Stomach (tissue), 9 donors: ENCODE data around the gene CAPG. TPM values are rescaled to one million over a fixed set of nuclear protein-coding genes. Genes with fewer than 3 reads are reported as not detected.

Experiments
- DNase-seq, 2 donors: peaks; one replicate each; pipeline versions ENCODE4 v3.0.0 to v3.0.0-alpha.2; 2013 to 2019
- H3K27ac ChIP-seq, 5 donors: fragments of 200-600 bp in 4 of 5; sonication (generic) in 4 of 5; one replicate each; pipeline ENCODE4 v1.5.1; 2013 to 2019; ENCODE audit warnings: mild to moderate bottlenecking in 1 of 5, moderate library complexity in 1 of 5
- H3K27me3 ChIP-seq, 3 donors: fragments of 200-600 bp; sonication (generic); one replicate each; pipeline ENCODE4 v1.5.1; 2017 to 2019; ENCODE audit warnings: mixed run types in 1 of 3
- H3K36me3 ChIP-seq, 4 donors: fragments of 200-600 bp; sonication (generic); 1 replicate in 3 of 4; 2 replicates in 1 of 4; pipeline ENCODE4 v1.5.1; 2016 to 2019
- H3K4me1 ChIP-seq, 4 donors: fragments of 200-600 bp; sonication (generic); one replicate each; pipeline ENCODE4 v1.5.1; 2016 to 2019
- H3K4me3 ChIP-seq, 4 donors: fragments of 200-600 bp; sonication (generic) in 3 of 4; one replicate each; pipeline ENCODE4 v1.5.1; 2016 to 2019; ENCODE audit warnings: mild to moderate bottlenecking in 1 of 4
- H3K9me3 ChIP-seq, 4 donors: fragments of 200-600 bp; sonication (generic); one replicate each; pipeline ENCODE4 v1.5.1; 2016 to 2019
- CTCF ChIP-seq, 7 experiments: fragments of 450-650 bp in 4 of 7; fragments of 200-600 bp in 3 of 7; sonication (generic) in 3 of 7; IDR thresholded peaks; one replicate each; pipeline ENCODE4 v1.5.1; 2016 to 2019; ENCODE audit warnings: antibody characterized with exemption in 7 of 7, control low read depth in 2 of 7, mild to moderate bottlenecking in 1 of 7
- EP300 ChIP-seq: sonication (generic); formaldehyde crosslinking; IDR thresholded peaks from one replicate; pipeline ENCODE4 v1.6.1; 2017; ENCODE audit warnings: antibody characterized with exemption
- POLR2A ChIP-seq, 4 donors: fragments of 450-650 bp; IDR thresholded peaks; one replicate each; pipeline ENCODE4 v1.6.1; 2016; ENCODE audit warnings: antibody characterized with exemption in 4 of 4, control low read depth in 2 of 4, mild to moderate bottlenecking in 1 of 4, moderate library complexity in 1 of 4
- POLR2AphosphoS5 ChIP-seq, 3 donors: sonication (generic); formaldehyde crosslinking; IDR thresholded peaks; one replicate each; pipeline ENCODE4 v1.6.1; 2016; ENCODE audit warnings: antibody characterized with exemption in 3 of 3
- WGBS, 5 donors: extraction: QIAGEN DNeasy Blood & Tissue Kit in 3 of 5; methylation state at CpG; one replicate each; pipeline versions ENCODE4 v1.1.5 to v1.1.7; 2013 to 2018; 5-methylcytosine and 5-hydroxymethylcytosine counted together
- intact Hi-C: fragments of 100-400 bp; cut with DNase I; formaldehyde crosslinking; loops from one replicate; pipeline ENCODE4 v1.15.1; 2023; ENCODE audit warnings: low total_unique reads
- polyA plus RNA-seq, 3 donors: library from polyadenylated mRNA; stranded (reverse); fragments of 200-250 nt; gene quantifications; one replicate each; pipeline ENCODE4 v1.2.3, GENCODE V29; 2013
- total RNA-seq, 5 donors: library from RNA; depleted of rRNA; stranded (reverse); fragments of >200 nt; gene quantifications; one replicate each; pipeline versions ENCODE4 v1.1.0 to v1.2.3, GENCODE V29; 2014 to 2016
- donor health status: healthy with polysubstance abuse.
- donor health status: Bipolar disorder and iron deficiency.
- donor health status: healthy.

CAPG gene
- total and polyA plus RNA-seq, 8 donors, result 35.0 to 350 (median 126) TPM

GRCh38 chr2:85437488-85438200 lies 27.5 kb upstream of the CAPG start:
- peak; percentile 93 to 95 for DNase-seq
- no peaks in the 10 kb centered on the region for H3K36me3 ChIP-seq
- peak overlapping the region; percentile 31 to 48 (median 47) for H3K4me3 ChIP-seq
- WGBS, 5 donors, result 2 to 5% (median 3%) methylated on average over 28 to 64 of the region's 64 CpGs
- no peaks in the 10 kb centered on the region for H3K27me3 ChIP-seq
- peak overlapping the region; percentile 94 to 98 (median 97) for H3K27ac ChIP-seq
- peaks cover 46 to 69% (median 66%) of the 10 kb centered on the region in 4 donors for H3K4me1 ChIP-seq
- intact Hi-C loops, result no loop called here
- TF ChIP-seq POLR2AphosphoS5 (IDR thresholded peaks at IDR 0.05) (peak; percentile 80 to 88 (median 85)), CTCF (IDR thresholded peaks at IDR 0.05) (no peak), EP300 (peak; percentile 86)
- H3K9me3 ChIP-seq, result no peaks in the 10 kb centered on the region

GRCh38 chr2:85436836-85437487 lies 26.8 kb upstream of the CAPG start:
- H3K27ac ChIP-seq, result peak overlapping the region; percentile 94 to 98 (median 97)
- H3K4me3 ChIP-seq, result peak overlapping the region in 3 of 4 donors; percentile 31 to 48 (median 48)
- no peak for DNase-seq
- peaks cover 46 to 71% (median 67%) of the 10 kb centered on the region in 4 donors for H3K4me1 ChIP-seq
- no peaks in the 10 kb centered on the region for H3K9me3 ChIP-seq
- H3K27me3 ChIP-seq, result no peaks in the 10 kb centered on the region
- 44 to 72% (median 60%) methylated on average over 9 to 10 of the region's 10 CpGs for WGBS, 5 donors
- no peaks in the 10 kb centered on the region for H3K36me3 ChIP-seq
- TF ChIP-seq EP300 (no peak), POLR2A (IDR thresholded peaks at IDR 0.05) (no peak), POLR2AphosphoS5 (IDR thresholded peaks at IDR 0.05) (no peak), CTCF (IDR thresholded peaks at IDR 0.05) (no peak)
- intact Hi-C loops, result no loop called here

GRCh38 chr2:85435981-85436835 lies 26.0 kb upstream of the CAPG start:
- peaks cover 46 to 71% (median 67%) of the 10 kb centered on the region in 4 donors for H3K4me1 ChIP-seq
- H3K9me3 ChIP-seq, result no peaks in the 10 kb centered on the region
- H3K27me3 ChIP-seq, result no peaks in the 10 kb centered on the region
- peak overlapping the region; percentile 94 to 98 (median 97) for H3K27ac ChIP-seq
- no peak for TF ChIP-seq POLR2AphosphoS5 (IDR thresholded peaks at IDR 0.05)
- no peak for TF ChIP-seq POLR2A (IDR thresholded peaks at IDR 0.05)
- no peak for TF ChIP-seq CTCF (IDR thresholded peaks at IDR 0.05)
- TF ChIP-seq EP300, result no peak
- H3K36me3 ChIP-seq, result no peaks in the 10 kb centered on the region
- DNase-seq, result no peak
- WGBS, 5 donors, result 89 to 98% (median 92%) methylated on average over 15 to 16 of the region's 16 CpGs
- H3K4me3 ChIP-seq, result no peak overlapping the region
- intact Hi-C loops, result no loop called here
